ENCODE results near the gene PLXDC2.
"Not testable (repeated sequence)": the region's sequence is repeated elsewhere in the genome, so short reads cannot be mapped to it uniquely, and the experiment has no call there.

The PLXDC2 gene

DNA sequence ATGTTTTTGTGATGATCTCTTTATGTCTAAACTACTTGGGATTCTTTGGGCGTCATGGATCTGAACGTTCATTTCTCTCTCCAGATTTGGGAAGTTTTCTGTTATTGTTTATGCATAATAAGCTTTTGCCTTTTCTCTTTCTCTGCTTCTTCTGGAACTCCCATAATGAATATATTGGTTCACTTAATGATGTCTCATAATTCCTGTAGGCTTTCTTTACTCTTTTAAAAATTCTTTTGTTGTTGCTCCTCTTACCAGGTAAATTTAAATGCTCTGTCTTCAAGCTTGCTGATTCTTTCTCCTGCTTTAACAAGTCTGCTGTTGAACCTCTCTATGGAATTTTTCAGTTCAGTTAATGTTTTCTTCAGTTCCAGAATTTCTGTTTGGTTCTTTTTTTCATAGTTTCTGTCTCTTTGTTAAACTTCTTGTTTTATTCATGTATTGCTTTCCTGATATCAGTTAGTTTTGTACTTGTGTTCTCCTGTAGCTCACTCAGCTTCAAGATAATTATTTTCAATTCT lies 317.5 kb downstream of the PLXDC2 start:
- no peak for DNase-seq

DNA sequence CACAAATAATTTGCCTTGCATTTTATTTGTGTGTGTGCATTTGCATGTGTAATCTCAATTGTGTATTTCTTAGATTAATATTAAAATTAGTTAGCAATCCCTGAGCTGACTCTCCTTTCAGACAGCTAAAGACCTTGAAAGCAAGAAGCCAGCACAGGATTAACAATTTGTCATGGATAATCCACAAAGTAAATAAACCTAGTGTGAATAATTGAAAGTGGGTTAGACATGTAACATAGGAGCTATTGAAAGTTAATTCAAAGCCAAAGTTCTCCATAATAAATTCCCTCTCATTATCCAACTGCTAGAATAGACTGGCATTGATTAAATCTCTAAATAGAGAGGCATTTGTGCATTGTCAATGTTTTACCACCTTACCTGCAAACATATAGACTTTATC lies 326.1 kb downstream of the PLXDC2 start:
- no peak for DNase-seq

DNA sequence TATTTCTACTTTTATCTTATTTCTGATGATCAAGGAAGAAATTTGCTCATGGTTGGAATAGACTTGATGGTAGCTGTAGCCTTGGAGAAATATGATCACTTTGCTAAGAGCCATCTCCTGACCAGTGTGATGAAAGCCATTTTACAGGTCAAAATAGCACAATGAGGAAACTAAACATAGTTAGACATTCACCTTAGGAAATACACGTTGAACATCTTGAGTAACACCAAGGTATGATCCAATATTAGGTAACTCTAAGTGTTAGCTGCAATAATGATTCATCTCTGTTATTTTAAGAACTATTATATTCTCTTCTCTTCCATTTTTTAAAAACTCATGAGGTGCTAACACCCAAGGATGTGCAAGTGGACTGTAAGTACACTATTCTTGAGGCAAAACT lies 328.0 kb downstream of the PLXDC2 start:
- DNase-seq: no peak

DNA sequence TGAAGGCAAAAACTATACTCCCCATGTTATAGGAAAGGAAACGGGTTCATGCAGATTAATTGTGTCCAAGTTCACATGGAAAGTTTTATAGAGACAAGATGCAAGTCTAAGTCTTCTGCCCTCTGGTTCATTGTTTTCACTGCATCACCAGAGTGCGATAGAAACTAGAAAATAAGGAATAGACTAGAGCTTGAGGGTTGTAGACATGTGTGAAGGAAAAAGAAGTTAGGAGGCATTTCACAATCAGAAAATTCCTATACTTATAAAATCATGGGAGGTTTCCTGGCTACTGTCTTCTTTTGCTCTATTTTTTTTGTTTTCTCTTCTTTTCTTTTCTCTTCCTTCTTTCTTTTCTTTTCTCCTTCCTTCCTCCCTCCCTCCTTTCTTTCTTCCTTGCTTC lies 329.8 kb downstream of the PLXDC2 start:
- DNase-seq: no peak

DNA sequence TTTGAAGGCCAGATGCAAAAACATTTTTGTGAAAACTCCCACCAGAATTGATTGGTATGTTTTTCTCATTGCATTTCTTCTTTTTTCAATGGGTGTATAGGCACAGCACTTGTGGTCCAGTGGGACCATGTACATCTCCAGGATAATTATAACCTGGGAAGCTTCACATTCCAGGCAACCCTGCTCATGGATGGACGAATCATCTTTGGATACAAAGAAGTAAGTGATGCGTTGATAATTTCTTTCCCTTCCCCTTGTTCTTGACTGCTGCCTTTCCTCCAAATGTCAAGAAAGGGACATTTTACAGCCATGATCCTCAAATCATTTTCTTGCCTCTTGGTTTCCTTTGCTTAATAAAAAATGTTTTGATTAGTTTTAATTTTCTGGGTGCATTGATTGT lies 331.5 kb downstream of the PLXDC2 start:
- DNase-seq: no peak

DNA sequence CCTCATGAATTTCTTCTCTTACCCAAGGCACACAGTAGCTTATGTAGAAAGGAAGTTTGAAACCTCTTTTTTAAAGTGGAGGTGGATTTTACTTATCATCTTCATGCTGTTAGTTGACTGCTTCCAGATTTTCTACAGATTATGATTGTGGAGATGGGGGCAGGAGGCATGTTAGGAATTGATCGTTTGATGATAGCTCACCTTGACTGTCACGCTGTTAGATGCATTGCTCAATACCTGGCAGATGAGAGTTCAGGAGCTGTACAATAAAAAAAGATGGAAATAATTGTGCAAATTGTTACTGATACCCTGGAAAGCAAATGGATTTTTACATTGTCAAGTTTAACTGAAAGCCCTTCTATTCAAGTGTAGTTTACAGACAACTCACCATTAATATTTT lies 340.3 kb downstream of the PLXDC2 start:
- no peak for DNase-seq

DNA sequence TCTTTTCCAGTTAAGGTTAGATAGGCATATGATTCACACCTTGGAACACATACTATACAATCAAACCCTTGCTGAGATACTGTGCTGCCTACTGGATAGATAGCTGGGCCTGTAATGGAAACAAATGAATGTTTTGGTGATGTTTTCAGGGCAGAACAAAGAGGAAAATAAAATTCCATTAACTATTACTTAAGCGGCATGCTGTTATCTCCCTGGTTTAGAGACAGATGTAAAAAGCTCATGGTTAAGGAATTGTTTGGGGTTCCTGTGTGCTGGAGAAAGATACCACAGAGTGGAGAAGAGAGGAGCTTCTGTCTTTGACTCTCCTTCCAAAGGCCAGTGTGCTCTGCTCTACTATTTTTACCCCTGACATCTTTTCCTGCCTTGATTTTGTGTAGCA lies 341.1 kb downstream of the PLXDC2 start:
- no peak for DNase-seq

DNA sequence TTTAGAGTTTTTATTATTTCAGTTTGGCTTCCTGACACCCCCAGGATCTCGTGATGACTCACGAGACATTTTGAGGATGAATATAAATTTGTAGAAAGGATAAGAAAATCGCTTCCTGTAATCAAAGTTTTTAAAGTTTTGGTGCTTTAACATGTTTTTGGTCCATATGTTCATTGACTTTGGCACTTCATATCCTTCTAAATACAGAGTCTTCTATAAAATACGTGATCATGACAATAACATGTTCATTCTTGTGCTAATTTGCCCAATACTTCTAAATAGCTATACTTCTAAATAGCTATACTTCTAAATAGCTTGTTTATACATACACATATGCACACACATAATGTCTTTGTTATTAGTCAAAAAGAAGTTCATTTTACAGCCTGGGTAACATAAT lies 341.9 kb downstream of the PLXDC2 start:
- no peak for DNase-seq

DNA sequence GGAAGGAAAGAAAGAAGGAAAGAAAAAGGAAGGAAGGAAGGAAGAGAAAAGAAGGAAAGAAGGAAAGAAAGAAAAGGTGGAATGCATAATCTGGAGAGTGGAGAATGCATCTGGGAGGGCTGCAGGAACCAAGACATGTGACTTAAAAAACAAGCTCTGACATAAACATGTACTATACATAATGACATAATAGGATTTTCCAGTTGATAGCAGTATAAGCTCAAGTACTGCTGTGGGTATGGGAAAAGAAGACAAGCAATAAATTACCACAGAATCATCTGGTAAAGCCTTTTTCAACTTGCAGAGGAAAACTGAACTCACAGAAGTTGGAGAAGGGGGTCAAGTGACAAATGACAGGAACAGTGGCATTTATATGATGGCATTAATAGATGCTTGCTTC lies 345.9 kb downstream of the PLXDC2 start:
- peak; percentile 80 for DNase-seq

DNA sequence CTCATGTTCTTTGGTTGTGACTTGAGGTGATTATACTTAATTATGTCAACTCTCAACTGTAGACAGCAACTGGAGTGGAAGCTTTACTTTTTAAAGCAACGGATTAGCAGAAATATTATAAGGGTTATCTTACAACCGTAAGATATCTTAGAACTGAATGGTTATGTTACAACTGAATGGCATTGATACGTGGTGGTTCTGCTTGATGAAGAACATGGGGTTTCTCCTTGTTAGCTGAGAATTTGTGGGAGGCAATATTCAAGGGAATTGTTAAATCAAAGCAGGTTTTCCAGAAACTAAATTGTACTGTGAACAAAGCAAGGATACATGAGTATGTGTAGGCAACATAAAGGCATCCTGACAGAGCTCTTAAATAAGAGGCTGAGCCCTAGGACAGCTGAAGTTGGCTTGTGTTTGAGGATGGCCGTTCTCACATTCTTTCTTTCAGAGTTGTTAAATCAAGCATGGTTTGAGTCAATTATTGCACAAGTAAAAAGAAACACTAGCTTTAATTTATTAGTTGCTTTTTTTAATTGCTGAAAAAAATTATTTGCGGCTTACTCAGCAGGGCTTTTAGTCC lies 350.0 kb downstream of the PLXDC2 start:
- DNase-seq: no peak

DNA sequence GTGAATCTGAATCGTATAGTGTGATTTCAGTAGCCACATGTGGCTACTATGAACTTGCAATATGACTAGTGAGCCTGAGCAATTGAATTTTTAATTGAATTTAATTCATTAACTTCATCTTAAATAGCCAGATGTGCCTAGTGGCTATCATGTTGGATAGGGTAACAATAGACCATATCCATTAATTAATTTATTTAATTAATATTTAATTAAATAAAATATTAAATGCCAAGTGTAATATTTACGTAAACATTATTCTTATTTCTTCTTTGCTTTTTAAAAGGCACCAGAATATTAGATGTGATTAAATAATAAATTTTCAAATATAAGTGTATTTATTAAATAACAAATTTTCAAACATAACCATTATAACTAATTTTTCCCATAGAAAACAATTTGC lies 354.4 kb downstream of the PLXDC2 start:
- DNase-seq: no peak

DNA sequence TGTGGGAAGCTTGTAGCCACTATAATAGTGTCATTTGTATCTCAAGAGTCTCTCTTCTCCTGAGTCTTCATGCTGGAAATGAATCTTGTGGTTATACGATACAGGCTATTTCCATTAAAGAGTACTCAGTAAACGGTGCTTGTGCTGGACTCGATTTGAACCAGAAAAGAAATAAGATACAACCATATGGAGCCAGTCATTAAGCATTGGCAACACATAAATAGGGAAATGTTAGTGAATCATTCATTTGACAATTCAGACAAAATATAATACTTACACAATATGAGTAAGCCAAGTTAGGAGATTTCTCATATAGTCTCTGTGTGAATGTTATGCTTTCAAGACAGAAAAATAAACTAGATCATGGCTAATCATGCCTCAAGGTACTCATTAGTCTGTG lies 356.8 kb downstream of the PLXDC2 start:
- no peak for DNase-seq

DNA sequence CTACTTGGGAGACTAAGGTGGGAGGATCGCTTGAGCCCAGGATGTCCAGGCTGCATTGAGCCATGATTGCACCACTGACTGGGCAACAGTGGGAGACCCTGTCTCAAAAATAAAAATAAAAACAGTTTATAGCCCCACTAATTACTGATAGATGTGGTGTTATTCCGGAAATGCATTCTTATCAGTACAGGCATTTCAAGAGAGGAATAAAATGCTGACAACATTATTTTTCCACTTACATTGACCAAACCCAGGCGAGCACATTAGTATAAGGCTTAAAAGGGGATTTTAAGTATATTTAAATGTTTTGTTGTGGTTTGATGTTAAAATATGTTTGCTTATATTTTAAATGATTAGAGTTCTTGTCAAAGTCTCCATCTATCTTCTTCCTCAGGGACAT lies 359.5 kb downstream of the PLXDC2 start:
- DNase-seq: no peak

DNA sequence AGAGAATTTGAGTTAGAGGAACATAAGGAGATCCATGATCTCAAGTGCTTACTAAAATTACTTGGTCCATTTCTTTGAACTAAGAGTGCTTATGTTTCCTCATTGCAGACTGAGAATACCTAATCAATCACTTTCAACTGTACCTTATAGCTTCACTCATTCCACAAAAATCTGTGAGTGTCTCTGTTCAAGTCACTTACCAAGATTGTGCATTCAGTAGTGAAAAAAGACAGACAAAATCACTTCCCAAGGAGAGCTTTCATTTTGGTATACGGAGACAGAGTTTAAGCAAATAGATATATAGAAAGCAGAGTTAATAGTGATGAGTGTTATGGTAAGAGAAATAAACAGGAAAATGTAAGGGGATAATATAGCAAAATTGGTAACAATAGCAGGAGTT lies 364.5 kb downstream of the PLXDC2 start:
- no peak for DNase-seq

DNA sequence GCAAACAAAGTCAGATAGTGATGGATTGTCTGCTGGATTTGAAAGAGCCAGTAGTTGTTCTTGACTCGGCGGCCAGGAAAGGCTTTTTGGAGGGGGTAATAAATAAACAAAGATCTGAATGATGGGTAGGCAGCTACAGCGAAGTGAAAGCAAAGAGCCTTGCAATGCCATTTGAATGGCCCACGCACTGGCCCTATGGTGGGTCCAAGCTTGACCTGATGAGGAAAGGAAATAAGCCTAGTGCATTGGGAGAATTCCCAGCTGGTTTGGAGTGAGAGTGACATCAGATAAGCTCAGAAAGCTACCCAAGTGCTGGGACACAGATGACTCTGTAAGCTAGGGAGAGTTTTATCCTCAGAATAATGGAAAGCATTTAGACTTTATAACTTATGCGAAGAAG lies 365.2 kb downstream of the PLXDC2 start:
- no peak for DNase-seq

DNA sequence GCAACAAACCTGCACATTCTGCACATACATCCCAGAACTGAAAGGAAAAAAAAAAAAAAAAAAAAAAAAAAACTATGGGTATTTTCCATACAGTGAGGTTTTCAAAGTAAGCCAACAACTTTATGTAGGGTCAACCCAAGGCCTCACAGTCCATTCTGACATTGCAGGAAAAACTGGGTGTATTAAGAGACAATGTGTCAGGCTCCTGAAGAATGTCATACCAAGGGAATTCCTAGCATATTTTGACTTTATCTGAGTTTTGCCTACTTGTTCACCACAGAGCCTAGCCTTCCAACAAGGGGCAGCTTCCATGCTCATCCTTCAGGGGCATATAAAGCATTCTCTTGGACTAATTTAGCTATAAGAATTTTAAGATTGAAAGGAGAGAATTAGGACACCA lies 368.9 kb downstream of the PLXDC2 start:
- DNase-seq: no peak

DNA sequence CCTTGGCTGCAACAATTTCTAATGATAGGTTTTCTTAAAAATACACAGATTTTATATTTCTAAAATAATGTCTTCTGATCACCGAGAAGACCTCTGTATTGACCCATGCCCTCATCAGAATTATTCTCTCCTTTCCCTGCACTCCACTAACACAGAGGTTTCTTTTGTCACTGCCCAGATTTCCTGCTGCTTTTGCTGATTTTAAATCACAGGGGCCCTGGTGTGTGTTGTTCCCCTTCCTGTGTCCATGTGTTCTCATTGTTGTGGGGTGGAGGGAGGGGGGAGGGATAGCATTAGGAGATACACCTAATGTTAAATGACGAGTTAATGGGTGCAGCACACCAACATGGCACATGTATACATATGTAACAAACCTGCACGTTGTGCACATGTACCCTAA lies 375.2 kb downstream of the PLXDC2 start:
- not testable (repeated sequence) for DNase-seq

DNA sequence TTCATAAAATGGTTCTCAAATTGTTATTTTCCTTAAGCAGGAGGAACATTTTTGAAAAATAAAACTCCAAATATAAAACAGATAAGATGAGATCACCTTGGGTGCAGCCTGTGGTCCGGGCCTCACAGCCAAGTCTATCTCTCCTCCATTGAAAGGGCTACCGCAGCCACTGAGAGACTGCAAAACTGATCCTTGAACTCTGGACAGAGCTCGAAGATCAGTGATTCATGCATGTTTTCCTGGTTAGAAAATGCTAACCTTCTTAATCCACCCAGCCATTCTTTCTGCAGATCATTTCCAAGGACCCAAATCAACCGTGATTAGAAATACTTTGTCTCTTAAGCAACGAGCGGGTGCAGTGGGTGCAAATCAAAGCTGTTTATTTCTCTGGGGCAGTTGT lies 378.8 kb downstream of the PLXDC2 start:
- no peak for DNase-seq

DNA sequence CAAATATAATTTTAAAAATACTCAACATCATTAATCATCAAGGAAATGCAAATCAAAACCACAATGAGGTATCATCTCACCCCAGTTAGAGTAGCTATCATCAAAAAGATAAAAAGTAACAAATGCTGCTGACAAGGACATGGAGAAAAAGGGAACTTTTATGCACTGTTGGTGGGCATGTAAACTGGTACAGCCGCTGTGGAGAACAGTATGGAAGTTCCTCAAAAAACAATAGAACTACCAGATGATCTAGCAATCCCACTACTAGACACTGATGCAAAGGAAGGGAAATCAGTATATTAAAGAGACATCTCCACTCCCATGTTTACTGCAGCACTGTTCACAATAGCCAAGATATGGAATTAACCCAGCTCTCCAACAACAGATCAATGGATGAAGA lies 384.5 kb downstream of the PLXDC2 start:
- peak; percentile 30 for DNase-seq

DNA sequence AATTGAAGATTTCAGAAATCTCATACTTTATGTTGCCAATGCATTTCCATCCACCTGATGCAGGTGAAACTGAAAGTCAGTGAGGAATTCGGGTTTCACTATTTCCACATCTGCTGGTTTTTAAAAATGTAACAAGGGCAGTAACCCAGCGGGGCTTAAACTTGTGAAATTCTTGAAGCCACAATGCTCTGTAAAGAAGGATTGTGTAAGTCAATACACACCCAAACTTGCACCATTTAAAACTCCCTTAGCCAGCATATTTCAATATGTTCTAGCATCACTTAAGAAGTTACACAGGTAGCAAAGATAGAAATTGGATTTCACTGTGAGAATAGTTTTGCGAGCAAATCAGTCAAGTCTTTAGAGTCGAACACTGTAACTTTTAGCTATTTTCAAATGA lies 386.1 kb downstream of the PLXDC2 start:
- DNase-seq: peak; percentile 81

DNA sequence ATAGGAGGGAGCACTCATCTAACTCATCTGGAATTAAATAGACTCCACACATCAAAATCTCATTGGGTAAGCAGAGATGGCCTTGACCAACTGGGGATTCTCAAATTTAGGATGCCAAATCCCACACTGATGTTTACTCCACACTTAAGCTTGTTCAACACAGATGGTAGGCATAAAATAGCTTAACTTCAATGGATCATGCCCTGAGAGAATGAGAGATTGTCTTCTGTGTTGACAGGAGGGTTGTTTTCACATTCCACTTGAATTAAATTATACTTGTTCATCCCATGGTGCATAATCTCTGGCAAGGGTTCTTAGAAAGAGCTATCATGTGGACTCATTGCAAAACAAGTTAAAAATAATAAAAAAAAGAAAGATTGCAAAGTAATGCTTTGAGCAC lies 391.4 kb downstream of the PLXDC2 start:
- no peak for DNase-seq

DNA sequence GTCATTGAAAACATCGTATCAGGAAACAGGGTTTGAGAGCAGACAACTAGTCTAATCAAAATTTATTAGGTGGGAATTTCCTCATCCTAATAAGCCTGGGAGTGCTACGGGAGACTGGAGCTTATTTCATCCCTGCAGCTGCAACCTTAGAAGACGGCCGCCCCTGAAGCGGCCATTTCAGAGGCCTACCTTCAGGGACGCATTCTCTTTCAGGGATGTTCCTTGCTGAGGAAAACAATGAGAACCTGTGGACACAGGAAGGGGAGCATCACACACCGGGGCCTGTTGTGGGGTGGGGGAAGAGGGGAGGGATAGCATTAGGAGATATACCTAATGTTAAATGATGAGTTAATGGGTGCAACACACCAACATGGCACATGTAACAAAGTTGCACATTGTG lies 392.9 kb downstream of the PLXDC2 start:
- not testable (repeated sequence) for DNase-seq

DNA sequence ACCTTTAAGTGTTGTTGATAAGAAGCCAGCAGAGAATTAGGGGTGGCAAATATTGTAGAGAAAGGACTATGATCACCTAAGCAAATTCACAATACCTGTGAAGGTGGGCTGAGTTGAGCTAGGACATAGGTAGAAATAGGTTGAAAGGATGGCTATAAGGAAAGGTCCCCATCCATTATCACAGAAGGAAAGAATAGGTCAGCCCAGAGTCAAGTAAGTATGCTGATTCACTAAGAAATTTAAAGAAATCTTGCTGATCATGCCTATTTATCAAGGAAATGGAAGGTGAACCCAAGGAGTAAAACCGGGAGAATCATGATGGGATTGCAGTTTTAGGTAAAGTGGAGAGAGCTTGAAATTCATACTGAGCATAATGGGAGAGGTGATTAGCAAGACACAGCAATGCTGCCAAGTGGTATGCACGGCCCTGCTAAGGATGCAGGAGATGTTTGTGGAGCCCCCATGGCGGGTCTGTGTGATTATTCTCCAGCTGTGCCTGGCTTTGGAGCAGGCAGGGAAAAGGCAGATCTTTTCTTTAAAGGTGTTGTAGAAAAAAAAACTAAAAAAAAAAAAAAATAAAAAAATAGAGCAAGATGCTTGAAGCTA lies 399.4 kb downstream of the PLXDC2 start:
- DNase-seq: no peak

DNA sequence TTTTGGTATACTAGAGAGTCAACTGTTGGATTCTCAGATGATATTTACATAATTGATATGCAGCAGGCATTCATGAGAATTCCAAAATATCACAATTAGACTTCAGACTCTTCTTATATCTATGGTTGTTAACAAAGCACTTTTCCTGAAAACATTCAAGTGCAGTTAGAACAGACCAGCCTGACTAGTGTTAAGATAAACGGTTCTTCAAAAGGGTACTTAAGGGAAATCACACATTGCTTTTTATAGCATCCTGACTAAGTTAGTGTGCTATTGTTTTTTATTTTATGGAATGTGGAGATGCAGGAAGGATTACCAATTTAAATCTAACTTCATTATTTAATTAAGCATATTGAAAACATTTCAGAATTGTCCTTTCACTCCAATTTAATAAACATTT lies 405.1 kb downstream of the PLXDC2 start:
- no peak for DNase-seq

DNA sequence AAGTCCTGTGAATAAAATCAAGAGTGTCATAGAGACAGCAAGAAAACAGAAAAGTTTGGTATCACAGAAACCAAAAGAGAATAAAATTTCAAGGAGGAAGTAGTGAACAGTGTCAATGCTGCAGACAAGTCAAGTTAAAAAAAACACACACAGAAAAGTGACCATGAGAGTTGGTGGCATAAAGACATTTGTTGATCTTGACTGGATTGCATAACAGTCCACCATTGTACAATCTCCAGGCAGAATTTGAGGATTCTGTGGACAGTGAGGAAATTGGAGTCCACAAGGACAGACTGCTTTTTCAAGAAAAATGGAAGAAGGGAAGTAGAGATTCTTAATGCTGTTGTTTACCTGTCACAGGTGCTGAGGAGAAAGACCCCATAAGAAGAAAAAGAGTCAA lies 412.5 kb downstream of the PLXDC2 start:
- peak; percentile 42 for DNase-seq

All from inflammatory macrophage treated with lipopolysaccharide for 4 hours (primary cell).